ENCODE measurements around the gene NIPAL4.

GRCh38 chr5:157510682-157511081 lies 50.7 kb downstream of the NIPAL4 start:
- TF ChIP-seq CTCF (IDR thresholded peaks at IDR 0.05; ENCODE audit: low read depth, low read length, poor library complexity, severe bottlenecking) (no peak), EZH2phosphoT487 (IDR thresholded peaks at IDR 0.05; ENCODE audit: borderline replicate concordance, low read length) (no peak)

Data from DOHH2 (cell line).